GM12872 (cell line): ENCODE measurements around the gene MYO5C.

Experiments
- TF ChIP-seq, protein P1 (sequence below): IDR thresholded peaks from 3 replicates; pipeline ENCODE4 v1.5.1; 2011; ENCODE audit warnings: low read depth, mild to moderate bottlenecking, low read length, moderate library complexity; ENCODE audit not compliant: insufficient read depth

The MYO5C gene

DNA sequence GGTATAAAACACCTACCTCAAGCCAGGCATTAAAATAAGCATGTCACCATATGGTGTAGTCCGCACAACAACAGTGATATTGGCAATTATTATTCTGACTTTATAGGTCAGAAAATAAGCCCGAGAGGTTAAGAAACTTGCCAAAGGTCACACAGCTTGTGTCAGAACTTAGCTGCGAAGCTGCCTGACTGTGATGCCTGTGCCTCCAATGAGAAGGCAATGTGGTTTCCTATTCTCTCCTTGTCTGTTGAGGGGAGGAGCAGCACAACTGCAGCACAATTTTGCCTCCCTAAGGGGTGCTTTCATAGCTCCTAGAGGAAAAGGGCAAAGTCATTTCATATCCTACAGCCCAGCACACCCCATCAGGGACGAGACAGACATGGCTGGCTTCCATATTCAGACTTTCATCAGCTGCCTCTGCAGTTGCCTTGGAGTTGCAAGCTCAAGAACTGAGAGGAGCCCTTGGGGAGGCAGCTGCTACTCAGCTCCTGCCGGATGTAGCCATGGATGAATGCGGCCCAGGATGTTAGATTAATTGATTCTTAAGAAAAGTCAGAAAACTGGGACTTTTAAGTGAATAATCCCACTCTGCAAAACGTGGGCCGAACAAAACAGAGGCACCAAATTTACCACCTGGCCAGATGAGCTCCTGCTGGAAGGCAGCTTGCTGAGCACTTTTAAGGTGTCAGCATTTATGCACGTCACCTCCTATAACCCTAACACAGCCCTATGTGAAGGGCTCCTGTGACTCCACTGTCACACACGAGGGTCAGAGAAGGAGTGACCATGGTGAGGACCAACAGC is 38.5 kb downstream of the MYO5C start:
- TF ChIP-seq, protein P1, sequence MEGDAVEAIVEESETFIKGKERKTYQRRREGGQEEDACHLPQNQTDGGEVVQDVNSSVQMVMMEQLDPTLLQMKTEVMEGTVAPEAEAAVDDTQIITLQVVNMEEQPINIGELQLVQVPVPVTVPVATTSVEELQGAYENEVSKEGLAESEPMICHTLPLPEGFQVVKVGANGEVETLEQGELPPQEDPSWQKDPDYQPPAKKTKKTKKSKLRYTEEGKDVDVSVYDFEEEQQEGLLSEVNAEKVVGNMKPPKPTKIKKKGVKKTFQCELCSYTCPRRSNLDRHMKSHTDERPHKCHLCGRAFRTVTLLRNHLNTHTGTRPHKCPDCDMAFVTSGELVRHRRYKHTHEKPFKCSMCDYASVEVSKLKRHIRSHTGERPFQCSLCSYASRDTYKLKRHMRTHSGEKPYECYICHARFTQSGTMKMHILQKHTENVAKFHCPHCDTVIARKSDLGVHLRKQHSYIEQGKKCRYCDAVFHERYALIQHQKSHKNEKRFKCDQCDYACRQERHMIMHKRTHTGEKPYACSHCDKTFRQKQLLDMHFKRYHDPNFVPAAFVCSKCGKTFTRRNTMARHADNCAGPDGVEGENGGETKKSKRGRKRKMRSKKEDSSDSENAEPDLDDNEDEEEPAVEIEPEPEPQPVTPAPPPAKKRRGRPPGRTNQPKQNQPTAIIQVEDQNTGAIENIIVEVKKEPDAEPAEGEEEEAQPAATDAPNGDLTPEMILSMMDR = no peak

DNA sequence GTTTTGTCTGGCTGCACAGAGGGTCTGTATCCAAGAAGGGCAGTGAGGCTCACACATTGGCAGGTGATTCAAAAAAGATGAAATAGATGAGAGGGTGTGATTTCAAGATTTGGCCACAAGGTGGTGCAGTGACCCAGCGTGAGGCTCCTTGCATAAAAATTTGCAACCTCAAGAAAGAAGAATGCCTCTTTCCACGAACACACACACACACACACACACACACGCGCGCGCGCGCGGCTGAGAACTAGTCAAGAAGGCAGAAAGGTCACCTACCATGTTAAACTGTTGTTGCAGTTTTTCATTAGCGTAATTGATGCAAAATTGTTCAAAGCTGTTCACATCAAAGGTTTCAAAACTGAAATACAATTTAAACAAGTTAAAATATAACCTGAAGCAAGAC is 39.2 kb downstream of the MYO5C start:
- TF ChIP-seq, protein P1 = peak; percentile 82

DNA sequence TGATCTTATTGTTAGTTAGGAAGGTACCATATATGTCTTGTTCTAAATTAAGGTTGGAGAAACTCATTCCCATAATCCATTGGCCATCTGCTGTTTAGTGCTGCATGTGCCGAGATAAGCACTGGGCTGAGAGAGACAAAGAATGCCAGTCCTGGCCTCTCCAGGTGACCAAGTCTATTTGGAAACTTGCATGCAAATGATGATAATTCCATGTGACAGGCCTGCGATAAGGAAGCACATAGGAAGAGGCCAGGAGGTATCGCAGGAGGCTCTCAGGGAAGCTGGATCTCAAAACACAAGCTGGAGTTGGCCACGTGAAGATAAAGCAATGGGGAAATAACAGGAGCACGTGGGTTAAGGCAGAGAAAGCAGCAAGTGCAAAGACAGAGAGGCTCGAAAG is 39.7 kb downstream of the MYO5C start:
- TF ChIP-seq, protein P1 = no peak

DNA sequence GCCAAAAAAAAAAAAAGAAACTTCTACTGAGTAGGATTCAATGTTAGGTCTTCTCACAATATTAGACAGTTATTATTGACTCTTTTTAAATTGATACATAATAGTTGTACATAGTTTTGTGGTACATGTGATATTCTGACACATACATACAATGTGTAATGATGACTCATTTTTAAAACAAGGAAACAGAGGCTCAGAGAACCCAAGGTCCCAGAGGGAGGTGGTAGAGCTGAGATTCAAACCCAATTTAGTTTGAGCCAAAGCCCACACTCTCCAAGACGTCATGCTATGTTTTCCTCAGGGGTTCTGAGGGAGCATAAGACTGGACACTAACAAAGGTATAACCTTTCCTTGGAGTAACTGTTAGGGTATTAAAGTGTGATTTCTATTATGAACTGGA is 40.6 kb downstream of the MYO5C start:
- TF ChIP-seq, protein P1 = no peak

DNA sequence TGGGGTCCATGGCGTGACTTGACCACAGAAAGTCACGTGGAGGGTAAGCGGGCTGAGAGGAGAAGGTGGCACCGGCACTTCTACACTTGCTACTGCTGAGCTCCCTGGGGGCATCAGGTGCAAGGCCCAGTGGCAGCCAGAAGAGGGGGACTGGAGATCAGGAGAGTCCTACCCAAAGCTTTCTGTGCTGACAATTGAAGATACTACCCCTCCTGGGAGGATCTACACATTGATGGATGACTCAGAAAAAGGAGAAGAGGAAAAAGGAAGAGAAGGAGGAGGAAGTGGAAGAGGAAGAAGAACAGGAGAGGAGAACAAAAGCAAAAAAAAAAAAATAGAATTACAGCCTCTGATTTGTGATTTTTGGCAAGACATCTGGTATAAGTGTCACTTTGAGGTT is 41.2 kb downstream of the MYO5C start:
- TF ChIP-seq, protein P1 = peak; percentile 59; the same call in 2 of the 3 replicates

DNA sequence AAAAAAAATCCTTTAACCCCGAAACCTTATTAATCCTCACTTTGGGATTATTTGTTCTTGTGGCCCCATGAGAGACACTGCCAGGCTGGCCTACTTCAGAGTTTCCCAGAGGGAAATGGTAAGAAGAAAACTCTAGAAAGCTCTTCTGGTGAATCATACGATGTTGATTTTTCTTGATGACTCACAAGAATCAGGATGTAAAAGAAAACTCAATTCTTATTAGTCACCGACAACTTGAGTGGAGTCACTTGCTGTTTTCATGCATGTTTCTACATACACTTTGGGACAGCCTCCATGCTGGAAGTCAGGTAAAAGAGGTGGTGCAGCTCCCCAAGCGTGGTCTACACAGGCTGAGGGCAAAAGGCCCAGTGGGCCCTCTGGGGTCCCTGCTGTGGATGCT is 42.8 kb downstream of the MYO5C start:
- TF ChIP-seq, protein P1 = no peak

DNA sequence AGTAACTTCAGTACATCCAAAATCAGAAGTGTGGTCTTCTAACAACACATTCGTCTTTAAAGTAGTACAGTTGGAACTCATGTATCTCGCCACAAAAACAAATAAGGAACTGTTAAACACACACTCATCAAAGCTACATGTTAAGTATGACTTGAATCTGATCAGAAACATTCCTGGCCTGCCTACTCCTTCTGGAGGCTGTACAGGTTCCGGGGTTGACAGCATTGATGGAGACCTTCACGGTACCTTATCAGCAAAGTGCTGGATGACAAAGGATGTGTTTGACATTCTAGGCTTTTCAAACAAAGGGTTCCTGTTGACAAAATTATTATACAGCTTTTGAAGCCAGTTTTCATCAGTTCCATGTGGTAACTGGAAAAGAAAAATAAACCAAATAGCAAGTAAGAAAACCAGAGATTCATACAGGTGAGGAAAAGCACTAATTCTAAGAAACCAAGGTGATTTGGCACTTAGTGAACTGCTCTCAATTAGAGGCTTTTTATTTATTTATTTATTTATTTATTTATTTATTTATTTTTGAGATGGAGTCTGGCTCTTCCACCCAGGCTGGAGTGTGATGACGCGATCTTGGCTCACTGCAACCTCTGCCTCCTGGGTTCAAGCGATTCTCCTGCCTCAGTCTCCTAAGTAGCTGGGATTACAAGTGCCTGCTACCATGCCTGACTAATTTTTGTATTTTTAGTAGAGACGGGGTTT is 44.3 kb downstream of the MYO5C start:
- TF ChIP-seq, protein P1 = no peak
